GDM1 (cell line): ENCODE measurements around the gene XIRP2.

Experiments used
- DNase-seq: peaks from one replicate; lab custom pipeline; 2025; lab: John Stamatoyannopoulos, UW

Gene XIRP2

GRCh38 chr2:167292430-167293171, 404.3 kb downstream of the XIRP2 start, which contains the start of gene B3GALT1:
TSS of gene B3GALT1 (plus strand) at chr2:167293001.
- DNase-seq: peak; percentile 61

- no peak for DNase-seq
Observed at GRCh38 chr2:167293172-167293781, 405.0 kb downstream of the XIRP2 start.

- no peak for DNase-seq
Observed at GRCh38 chr2:167293943-167294775, 405.9 kb downstream of the XIRP2 start.

DNA sequence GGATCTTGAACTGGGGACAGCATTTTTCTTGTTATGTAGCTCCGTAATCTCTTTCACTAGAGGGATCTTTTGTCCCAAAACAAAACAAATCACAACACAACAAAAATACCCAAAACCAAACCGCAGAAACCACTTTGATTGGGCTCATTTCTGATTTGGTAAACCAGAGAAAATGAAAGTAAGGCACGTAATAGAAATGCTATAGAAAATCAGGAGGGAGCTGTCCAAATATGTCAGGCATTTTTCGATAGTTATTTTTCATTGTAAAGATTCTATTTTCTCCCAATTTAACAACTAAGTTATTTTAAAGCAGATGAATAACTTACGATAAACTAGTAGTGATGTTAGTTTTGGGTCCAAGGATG, 406.5 kb downstream of the XIRP2 start:
- DNase-seq: no peak

DNA sequence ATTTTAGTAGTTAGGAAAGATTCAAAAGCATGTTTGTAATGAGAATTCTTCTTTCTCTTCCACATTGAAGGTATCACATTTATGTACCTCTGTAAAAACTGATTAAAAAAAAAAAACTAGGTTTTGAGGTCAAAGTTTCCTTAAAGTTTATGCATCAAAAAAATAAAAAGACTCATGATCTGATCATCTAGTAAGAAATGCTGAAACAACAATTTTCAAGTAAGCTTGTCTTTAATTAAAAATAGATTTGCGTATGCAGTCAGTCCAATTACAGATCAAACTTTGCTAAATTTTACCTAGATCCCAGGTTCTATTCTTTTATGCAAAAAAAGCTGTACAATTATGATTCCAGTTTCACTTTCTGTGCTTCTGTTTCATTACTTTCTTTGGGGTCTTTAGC, 409.0 kb downstream of the XIRP2 start:
- DNase-seq: no peak

DNA sequence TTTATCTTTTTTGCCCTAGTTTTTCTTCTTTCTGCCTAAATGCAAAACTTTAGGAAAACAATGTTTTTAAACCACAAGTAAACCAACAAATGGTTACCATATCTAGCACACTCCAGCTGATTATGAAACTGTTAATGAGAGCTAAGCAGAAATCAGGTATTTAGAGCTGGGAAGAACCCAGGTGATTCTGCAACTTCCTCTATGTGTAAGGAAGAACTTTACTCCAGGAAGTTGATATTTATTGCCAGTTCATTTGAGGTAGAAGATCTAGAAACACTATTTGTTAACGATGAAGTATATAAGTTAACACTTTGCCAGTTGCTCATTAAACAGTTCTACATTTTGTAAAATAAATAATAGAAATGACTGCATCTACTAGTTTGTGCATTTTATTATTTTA, 409.7 kb downstream of the XIRP2 start:
- DNase-seq: no peak
